ENCODE results near the gene GK. TPM values are rescaled to one million over a fixed set of nuclear protein-coding genes. Genes with fewer than 3 reads are reported as not detected.
"Not testable (repeated sequence)": the region's sequence is repeated elsewhere in the genome, so short reads cannot be mapped to it uniquely, and the experiment has no call there.

GK gene
- total RNA-seq, 3 donors from 2014 or later = 25.3 to 53.5 (median 32.2) TPM

- intact Hi-C loops (cut with DNase I, micrococcal nuclease) = no loop called here
- Histone ChIP-seq H3K4me1 (ENCODE audit: low read depth) (no peaks in the 10 kb centered on the region), H3K9me3 (no peaks in the 10 kb centered on the region), H3K4me3 (no peak overlapping the region), H3K36me3 (ENCODE audit: low read depth) (no peaks in the 10 kb centered on the region)
- no peak for ATAC-seq
- no peak for DNase-seq
- no peak for TF ChIP-seq CTCF (IDR thresholded peaks at IDR 0.05)
These were observed 88.3 kb downstream of the GK start for GRCh38 chrX:30741545-30741944.

- intact Hi-C loops (cut with DNase I, micrococcal nuclease) = no loop called here
- Histone ChIP-seq H3K4me3 (no peak overlapping the region), H3K4me1 (ENCODE audit: low read depth) (no peaks in the 10 kb centered on the region), H3K9me3 (no peaks in the 10 kb centered on the region), H3K36me3 (ENCODE audit: low read depth) (no peaks in the 10 kb centered on the region)
- TF ChIP-seq CTCF (IDR thresholded peaks at IDR 0.05) = no peak
- DNase-seq (peak in 2 of 3 donors; percentile 17 to 31), ATAC-seq (peak; percentile 35)
These were observed 95.2 kb downstream of the GK start for GRCh38 chrX:30748342-30748960.

GRCh38 chrX:30751497-30751896 lies 98.3 kb downstream of the GK start:
- Histone ChIP-seq H3K4me3 (no peak overlapping the region), H3K4me1 (ENCODE audit: low read depth) (no peaks in the 10 kb centered on the region), H3K36me3 (ENCODE audit: low read depth) (no peaks in the 10 kb centered on the region), H3K9me3 (no peaks in the 10 kb centered on the region)
- ATAC-seq = no peak
- DNase-seq = no peak
- no peak for TF ChIP-seq CTCF (IDR thresholded peaks at IDR 0.05)
- intact Hi-C loops (cut with DNase I, micrococcal nuclease) = no loop called here

GRCh38 chrX:30762755-30763154 lies 109.5 kb downstream of the GK start:
- DNase-seq (no peak), ATAC-seq (no peak)
- Histone ChIP-seq H3K36me3 (ENCODE audit: low read depth) (no peaks in the 10 kb centered on the region), H3K9me3 (no peaks in the 10 kb centered on the region), H3K4me1 (ENCODE audit: low read depth) (no peaks in the 10 kb centered on the region), H3K4me3 (no peak overlapping the region)
- intact Hi-C loops (cut with DNase I, micrococcal nuclease) = no loop called here
- no peak for TF ChIP-seq CTCF (IDR thresholded peaks at IDR 0.05)

GRCh38 chrX:30773764-30774163 lies 120.5 kb downstream of the GK start:
- H3K4me3 ChIP-seq; H3K36me3 ChIP-seq (ENCODE audit: low read depth); H3K4me1 ChIP-seq (ENCODE audit: low read depth); H3K9me3 ChIP-seq; ATAC-seq; DNase-seq; intact Hi-C loops (cut with DNase I, micrococcal nuclease): not testable (repeated sequence)

GRCh38 chrX:30777575-30777974 lies 124.4 kb downstream of the GK start:
- no peak for DNase-seq
- no peak overlapping the region for H3K4me3 ChIP-seq
- intact Hi-C loops (cut with DNase I, micrococcal nuclease) = no loop called here
- no peak for ATAC-seq
- no peaks in the 10 kb centered on the region for H3K36me3 ChIP-seq (ENCODE audit: low read depth)
- no peaks in the 10 kb centered on the region for H3K4me1 ChIP-seq (ENCODE audit: low read depth)
- TF ChIP-seq CTCF (IDR thresholded peaks at IDR 0.05) = no peak
- no peaks in the 10 kb centered on the region for H3K9me3 ChIP-seq
